NCI-H748 (cell line): Measurements from ENCODE around the gene TMEM140.

Experiments
- DNase-seq: peaks from one replicate; lab custom pipeline; 2025; ENCODE audit not compliant: unreplicated experiment; lab: John Stamatoyannopoulos, UW

The TMEM140 gene

GRCh38 chr7:135192914-135193536, 45.2 kb downstream of the TMEM140 start:
- no peak for DNase-seq

GRCh38 chr7:135193615-135194081, 45.8 kb downstream of the TMEM140 start:
- no peak for DNase-seq

GRCh38 chr7:135194494-135195095, 46.7 kb downstream of the TMEM140 start:
- DNase-seq: no peak

- DNase-seq: no peak
Observed at GRCh38 chr7:135195156-135195555, 47.3 kb downstream of the TMEM140 start.

GRCh38 chr7:135195968-135196629, 48.2 kb downstream of the TMEM140 start:
- no peak for DNase-seq

GRCh38 chr7:135197343-135197742, 49.5 kb downstream of the TMEM140 start:
- DNase-seq: no peak

GRCh38 chr7:135197906-135198655, 50.2 kb downstream of the TMEM140 start:
- DNase-seq: no peak

GRCh38 chr7:135199439-135199838, 51.6 kb downstream of the TMEM140 start:
- no peak for DNase-seq

GRCh38 chr7:135200821-135201331, 53.0 kb downstream of the TMEM140 start:
- no peak for DNase-seq

- DNase-seq: no peak
Observed at GRCh38 chr7:135201350-135201749, 53.5 kb downstream of the TMEM140 start.

- DNase-seq: no peak
Observed at GRCh38 chr7:135204341-135204749, 56.5 kb downstream of the TMEM140 start.

GRCh38 chr7:135204876-135205275, 57.0 kb downstream of the TMEM140 start:
- no peak for DNase-seq

GRCh38 chr7:135205850-135206249, 58.0 kb downstream of the TMEM140 start:
- DNase-seq: no peak

GRCh38 chr7:135206941-135207391, 59.1 kb downstream of the TMEM140 start:
- DNase-seq: no peak

GRCh38 chr7:135207406-135208101, 59.7 kb downstream of the TMEM140 start:
- DNase-seq: no peak

- DNase-seq: no peak
Observed at GRCh38 chr7:135208102-135208793, 60.4 kb downstream of the TMEM140 start.

GRCh38 chr7:135209225-135209834, 61.5 kb downstream of the TMEM140 start:
- DNase-seq: no peak

- peak; percentile 65 for DNase-seq
Observed at GRCh38 chr7:135210888-135211178, 63.0 kb downstream of the TMEM140 start.

GRCh38 chr7:135211179-135211945, 63.5 kb downstream of the TMEM140 start, which contains the start of gene WDR91:
Gene WDR91, minus strand, starts transcription at chr7:135211526. Its CDS starts 24 bp downstream, at chr7:135211502.
- DNase-seq: peak; percentile 89
